GM19455 (cell line): ENCODE results near the gene C2orf92.

Experiments used
- ATAC-seq: cut with Tn5 transposase; IDR thresholded peaks from one replicate; pipeline ENCODE4 v1.9.1; 2021; ENCODE audit not compliant: unreplicated experiment

C2orf92 gene

GRCh38 chr2:97712693-97713295 lies 43.3 kb downstream of the C2orf92 start:
- no peak for ATAC-seq

DNA sequence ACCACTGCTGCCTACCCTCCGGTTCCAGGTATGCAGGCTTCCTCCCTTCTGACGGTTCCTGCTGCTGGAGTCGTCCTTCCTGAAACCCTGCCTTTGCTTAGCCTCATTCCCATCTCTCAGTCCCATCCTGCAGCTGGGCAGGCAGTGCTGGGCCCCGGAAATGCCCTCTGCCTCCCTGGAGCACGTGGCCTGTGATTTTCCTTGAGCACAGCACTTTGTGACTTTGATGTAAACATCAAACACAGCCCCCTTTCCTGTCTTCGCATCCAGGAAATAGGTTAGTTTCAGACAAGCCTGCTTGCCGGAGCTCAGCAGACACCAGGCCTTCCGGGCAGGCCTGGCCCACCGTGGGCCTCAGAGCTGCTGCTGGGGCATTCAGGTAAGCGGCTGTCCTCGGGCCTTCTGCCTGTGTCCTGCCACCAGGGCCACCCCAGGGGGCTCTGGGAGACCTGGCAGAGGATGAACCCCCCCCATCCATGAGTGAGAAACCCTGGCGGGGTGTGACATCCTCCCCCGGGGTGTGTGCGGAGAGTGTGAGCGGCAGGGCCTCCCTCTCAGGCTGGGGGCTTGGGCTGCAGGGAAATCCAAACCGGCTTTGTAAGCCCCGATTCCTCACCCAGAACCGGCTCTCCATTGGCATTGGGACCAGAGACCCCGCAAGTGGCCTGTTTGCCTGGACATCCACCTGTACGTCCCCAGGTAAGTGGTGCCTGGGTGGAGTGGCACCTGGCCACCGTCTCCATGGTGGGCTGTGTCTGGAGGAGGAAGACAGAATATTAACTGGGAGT lies 44.0 kb downstream of the C2orf92 start, which contains the start of gene ZAP70:
Gene ZAP70, plus strand, starts transcription at position 281 of the 788 bp plus-strand sequence. CDS start 10,461 bp downstream, outside the sequence.
- ATAC-seq, result no peak

DNA sequence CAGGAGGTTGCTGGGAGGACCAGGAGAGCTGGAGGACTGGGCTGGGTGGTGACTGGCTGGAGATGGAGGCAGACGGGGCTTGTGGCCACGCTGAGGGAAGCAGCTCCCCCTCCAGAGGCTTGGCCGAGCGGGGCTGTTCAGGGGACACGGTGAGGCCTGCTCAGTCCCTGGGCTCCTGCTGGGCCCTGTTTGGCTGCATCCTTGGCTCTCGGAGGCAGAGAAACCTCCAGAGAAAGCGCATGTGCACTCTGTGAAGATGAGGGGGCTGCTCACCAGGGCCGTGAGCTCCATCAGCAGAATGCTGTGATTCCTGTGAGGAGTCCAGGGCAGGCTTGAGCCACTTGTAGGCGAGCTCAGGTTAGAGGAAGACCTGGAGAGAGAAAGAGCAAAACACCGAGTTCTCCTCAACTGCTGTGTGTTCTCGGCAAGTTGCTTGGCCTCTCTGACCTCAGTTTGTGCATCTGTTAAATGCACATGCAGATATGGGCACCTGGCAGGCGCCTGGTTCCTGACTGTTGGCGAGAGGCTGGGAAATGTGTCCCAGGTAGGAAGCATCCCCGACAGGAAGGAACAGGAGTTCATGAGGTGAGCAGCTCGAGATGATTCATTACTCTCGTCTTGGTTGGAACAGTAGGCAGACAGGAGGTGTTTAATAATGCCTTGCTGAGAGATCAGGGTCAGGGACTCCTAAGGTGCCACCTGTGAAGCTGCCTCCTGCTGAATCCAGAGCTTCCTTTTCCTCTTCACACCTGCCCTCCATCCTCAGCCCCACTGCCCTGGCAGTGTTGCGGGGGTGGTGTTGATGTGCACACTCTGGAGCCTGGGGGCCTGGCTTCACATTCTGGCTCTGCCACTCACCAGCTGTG lies 44.8 kb downstream of the C2orf92 start:
- no peak for ATAC-seq

- ATAC-seq, result no peak
Measured at GRCh38 chr2:97714950-97715652, 45.6 kb downstream of the C2orf92 start.

- ATAC-seq, result no peak
Measured at GRCh38 chr2:97715951-97716694, 46.6 kb downstream of the C2orf92 start.

DNA sequence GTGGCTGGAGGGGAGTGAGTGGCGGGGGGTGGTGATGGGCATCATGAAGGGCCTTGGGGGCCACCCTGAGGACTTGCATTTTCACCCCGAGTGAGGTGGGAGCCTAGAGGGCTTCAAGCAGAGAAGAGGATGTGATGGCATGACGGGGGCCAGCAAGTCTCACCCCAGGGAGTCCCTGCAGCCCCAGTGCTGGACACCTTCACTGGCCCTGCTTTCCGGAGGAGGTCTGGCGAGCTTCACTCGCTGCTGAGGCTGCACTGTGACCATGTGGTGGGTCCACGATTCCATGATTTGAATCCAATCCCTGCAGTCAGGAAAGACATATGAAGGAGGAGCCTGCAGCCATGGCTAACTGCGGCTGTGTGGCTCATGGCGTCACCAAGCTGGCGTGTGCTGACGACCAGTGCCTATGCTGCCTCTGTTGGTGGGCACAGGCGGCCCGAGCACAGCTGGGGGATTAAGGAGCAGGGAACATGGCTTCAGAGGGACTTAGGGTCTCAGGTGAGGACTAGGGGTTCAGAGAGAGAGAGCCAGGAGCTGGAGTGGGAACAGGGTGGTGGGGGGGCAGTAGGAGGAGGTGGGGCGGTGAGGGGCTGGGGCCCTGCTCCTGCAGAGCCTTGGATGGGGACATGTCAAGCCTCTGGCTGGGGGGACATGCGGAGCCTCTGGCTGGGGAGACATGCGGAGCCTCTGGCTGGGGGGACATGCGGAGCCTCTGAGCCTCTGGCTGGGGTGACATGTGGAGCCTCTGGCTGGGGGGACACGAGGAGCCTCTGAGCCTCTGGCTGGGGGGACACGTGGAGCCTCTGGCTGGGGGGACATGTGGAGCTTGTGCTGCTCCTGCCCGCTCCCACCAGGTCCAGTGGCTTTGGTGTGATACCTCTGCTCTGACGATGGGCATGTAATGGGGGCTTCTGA lies 47.4 kb downstream of the C2orf92 start:
- ATAC-seq, result no peak

- ATAC-seq, result no peak
Measured at GRCh38 chr2:97717613-97717995, 48.1 kb downstream of the C2orf92 start.

- no peak for ATAC-seq
Measured at GRCh38 chr2:97718051-97718882, 48.8 kb downstream of the C2orf92 start.

DNA sequence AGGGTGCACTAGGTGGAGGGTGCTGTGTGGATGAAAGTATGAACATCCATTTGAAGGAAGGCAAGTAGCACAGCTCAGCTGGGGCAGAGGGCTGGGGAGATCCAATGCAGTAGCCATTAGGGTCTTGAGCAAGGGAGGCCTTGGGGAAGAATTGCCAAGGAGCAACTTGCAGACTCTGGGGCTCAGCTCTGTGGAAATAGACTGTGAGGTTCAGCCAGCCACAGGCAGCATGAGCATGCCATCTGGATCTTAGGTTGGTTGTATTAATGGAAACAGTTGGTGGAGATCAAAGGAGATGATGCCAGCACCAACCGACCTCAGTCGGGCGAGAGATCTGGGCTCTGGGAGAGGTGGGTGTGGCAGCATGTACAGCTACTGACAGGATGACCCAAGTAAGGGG lies 49.4 kb downstream of the C2orf92 start:
- no peak for ATAC-seq

GRCh38 chr2:97719362-97720155 lies 50.0 kb downstream of the C2orf92 start:
- no peak for ATAC-seq

GRCh38 chr2:97720746-97721145 lies 51.2 kb downstream of the C2orf92 start:
- no peak for ATAC-seq

DNA sequence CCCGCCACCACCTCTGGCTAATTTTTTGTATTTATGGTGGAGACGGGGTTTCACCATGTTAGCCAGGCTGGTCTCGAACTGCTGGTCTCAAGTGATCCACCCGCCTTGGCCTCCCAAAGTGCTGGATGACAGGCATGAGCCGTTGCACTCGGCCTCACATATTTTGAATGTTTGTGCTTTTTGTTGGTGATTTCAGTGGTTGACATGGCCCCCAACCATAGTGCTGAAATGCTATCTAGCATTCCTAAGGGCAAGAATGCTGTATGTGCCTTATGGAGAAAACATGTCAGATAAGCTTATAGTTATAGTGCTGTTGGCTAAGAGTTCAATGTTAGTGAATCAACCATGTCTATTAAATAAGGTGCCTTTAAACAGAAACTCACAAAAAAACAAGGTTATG lies 52.7 kb downstream of the C2orf92 start:
- no peak for ATAC-seq

DNA sequence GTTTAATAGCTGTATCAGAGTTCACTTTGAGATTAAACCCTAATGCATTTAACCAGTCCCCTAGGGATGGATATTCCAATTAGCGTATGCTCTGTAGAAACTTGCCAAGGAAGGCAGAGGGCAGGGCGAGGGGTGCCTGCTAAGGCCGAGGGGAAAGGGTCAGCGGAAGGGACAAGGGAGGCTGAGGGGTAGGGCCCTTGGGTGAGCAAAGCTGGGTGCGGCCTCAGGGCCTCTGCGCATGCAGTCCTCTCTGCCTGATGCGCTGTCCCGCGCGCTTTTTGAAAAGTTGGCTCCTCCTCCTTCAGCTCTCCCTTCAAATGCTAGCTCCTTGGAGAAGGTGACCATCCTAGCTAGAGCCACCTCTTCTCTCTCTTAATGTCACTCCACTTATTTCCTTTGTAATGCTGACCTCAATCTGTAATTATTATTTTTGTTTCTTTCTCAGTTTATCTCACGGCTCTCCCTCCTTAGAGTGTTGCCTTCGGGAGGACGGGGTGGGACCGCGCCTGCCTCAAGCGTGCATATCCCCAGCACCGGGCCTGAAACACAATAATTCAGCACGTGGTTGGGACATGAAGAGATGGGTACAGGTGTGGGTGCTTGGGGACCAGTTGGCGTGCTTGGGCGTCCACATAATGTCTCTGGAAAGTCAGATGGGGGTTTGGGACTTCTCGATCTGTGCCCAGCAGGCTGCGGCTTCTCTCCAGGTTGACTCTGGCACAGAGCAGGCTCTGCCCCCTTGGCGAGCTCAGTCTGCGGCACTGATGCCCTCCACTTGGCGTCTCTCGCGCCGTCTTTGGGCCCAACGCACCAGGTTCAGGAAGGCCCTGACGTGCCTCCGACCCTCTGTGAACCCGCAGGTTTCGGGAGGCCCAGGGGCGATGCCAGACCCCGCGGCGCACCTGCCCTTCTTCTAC lies 53.9 kb downstream of the C2orf92 start:
- ATAC-seq, result no peak

DNA sequence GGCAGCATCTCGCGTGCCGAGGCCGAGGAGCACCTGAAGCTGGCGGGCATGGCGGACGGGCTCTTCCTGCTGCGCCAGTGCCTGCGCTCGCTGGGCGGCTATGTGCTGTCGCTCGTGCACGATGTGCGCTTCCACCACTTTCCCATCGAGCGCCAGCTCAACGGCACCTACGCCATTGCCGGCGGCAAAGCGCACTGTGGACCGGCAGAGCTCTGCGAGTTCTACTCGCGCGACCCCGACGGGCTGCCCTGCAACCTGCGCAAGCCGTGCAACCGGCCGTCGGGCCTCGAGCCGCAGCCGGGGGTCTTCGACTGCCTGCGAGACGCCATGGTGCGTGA lies 54.5 kb downstream of the C2orf92 start:
- ATAC-seq, result no peak

DNA sequence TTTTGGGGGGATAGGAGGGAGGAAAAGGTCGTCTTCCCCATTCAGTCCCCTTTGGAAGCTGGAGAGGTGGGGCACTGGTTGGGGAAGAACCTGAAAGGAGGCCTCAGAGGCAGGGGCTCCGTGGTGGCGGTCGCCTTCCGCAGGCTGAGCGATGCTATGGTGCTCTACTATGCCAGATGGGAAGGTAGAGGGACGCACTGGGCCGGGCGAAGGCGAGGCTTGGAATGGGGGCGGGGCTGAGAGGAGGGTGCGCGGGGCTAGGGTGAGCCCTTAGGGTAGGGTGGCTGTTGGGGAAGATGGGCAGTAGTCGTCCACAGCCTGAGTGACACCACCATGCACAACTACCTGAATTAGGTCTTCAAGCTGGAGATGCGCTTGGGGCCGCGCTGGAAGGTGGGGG lies 55.0 kb downstream of the C2orf92 start:
- ATAC-seq, result no peak

DNA sequence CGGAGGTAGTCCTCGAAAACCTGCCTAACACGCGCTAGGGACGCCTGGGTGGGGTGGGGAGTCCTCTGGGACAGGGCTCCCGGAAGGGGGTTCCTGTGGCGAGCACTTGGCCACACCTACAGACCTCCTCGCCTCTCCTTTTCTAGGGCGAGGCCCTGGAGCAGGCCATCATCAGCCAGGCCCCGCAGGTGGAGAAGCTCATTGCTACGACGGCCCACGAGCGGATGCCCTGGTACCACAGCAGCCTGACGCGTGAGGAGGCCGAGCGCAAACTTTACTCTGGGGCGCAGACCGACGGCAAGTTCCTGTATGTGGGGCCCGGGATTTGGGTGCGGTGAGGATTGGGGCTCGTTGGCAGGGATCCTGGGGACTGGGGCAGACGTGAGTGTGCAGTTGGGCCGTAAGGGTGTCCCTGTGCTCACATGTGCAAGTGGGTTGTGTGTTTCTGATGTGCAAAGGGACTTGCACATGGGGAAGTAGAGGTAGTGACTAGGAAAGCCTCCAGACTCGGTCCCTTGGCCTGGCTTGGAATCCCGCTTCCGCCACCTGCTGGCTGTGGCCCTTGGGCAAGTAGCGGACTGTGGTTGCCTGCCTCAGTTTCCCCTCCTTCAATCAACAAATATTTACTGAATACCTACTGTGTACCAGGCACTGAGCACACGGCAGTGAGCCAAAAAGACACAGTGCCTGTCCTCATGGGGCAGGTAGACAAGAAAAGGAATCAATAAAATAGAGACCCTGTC lies 55.6 kb downstream of the C2orf92 start:
- no peak for ATAC-seq
